Astrocyte (in vitro differentiated cells and primary cell): ENCODE results near the gene MPHOSPH9. TPM values are rescaled to one million over a fixed set of nuclear protein-coding genes. Genes with fewer than 3 reads are reported as not detected.

Source experiments
- DNase-seq: peaks from one replicate; pipeline ENCODE4 v3.0.0-alpha.2; 2010; ENCODE audit warnings: low read depth
- FAIRE-seq: peaks from 2 replicates; lab custom pipeline; 2011; peaks lifted over from hg19 to GRCh38; lab: Jason Lieb, UNC
- H2AFZ ChIP-seq: 2 replicates; pipeline ENCODE4 v1.6.0; 2012; ENCODE audit warnings: low read depth, low read length, inconsistent platforms
- H3K27ac ChIP-seq: 2 replicates; pipeline ENCODE4 v1.5.1; 2011; ENCODE audit warnings: low read depth, low read length, inconsistent platforms
- H3K27me3 ChIP-seq: 2 replicates; pipeline ENCODE4 v1.6.0; 2011; ENCODE audit warnings: low read length, inconsistent platforms; ENCODE audit not compliant: insufficient read depth
- H3K36me3 ChIP-seq: 2 replicates; pipeline ENCODE4 v1.5.1; 2011; ENCODE audit warnings: low read length, inconsistent platforms; ENCODE audit not compliant: insufficient read depth
- H3K4me1 ChIP-seq: 2 replicates; pipeline ENCODE4 v1.5.1; 2011; ENCODE audit warnings: low read length, inconsistent platforms; ENCODE audit not compliant: insufficient read depth
- H3K4me2 ChIP-seq: 2 replicates; pipeline ENCODE4 v1.6.0; 2012; ENCODE audit warnings: low read length, inconsistent platforms
- H3K4me3 ChIP-seq: 2 replicates; pipeline ENCODE4 v1.5.1; 2011; ENCODE audit warnings: low read depth, mild to moderate bottlenecking, low read length, inconsistent platforms; ENCODE audit not compliant: insufficient read depth
- H3K79me2 ChIP-seq: 2 replicates; pipeline ENCODE4 v1.6.0; 2012; ENCODE audit warnings: mild to moderate bottlenecking, low read length, inconsistent platforms; ENCODE audit not compliant: insufficient read depth
- H3K9ac ChIP-seq: 2 replicates; pipeline ENCODE4 v1.6.0; 2012; ENCODE audit warnings: mild to moderate bottlenecking, low read length, inconsistent platforms
- H3K9me3 ChIP-seq: 2 replicates; pipeline ENCODE4 v1.5.1; 2012; ENCODE audit warnings: low read depth, mild to moderate bottlenecking, low read length, inconsistent platforms; ENCODE audit not compliant: insufficient read depth
- H4K20me1 ChIP-seq: 2 replicates; pipeline ENCODE4 v1.6.0; 2012; ENCODE audit warnings: low read length, inconsistent platforms; ENCODE audit not compliant: insufficient read depth
- H3K27ac Mint-ChIP-seq: one replicate; pipeline ENCODE4 v1.8.0; 2021; ENCODE audit warnings: mild to moderate bottlenecking, mixed read lengths; ENCODE audit not compliant: unreplicated experiment
- H3K27me3 Mint-ChIP-seq: one replicate; pipeline ENCODE4 v1.8.0; 2021; ENCODE audit warnings: low read depth, mixed read lengths; ENCODE audit not compliant: unreplicated experiment
- H3K36me3 Mint-ChIP-seq: one replicate; pipeline ENCODE4 v1.8.0; 2021; ENCODE audit warnings: low read depth, mixed read lengths; ENCODE audit not compliant: unreplicated experiment
- H3K4me1 Mint-ChIP-seq: one replicate; pipeline ENCODE4 v1.8.0; 2021; ENCODE audit warnings: low read depth, mixed read lengths; ENCODE audit not compliant: unreplicated experiment
- H3K4me3 Mint-ChIP-seq: one replicate; pipeline ENCODE4 v1.8.0; 2021; ENCODE audit warnings: mild to moderate bottlenecking, moderate library complexity, mixed read lengths; ENCODE audit not compliant: unreplicated experiment
- H3K9me3 Mint-ChIP-seq: one replicate; pipeline ENCODE4 v1.8.0; 2021; ENCODE audit warnings: mild to moderate bottlenecking, mixed read lengths; ENCODE audit not compliant: unreplicated experiment
- EZH2 ChIP-seq: IDR thresholded peaks from 2 replicates; pipeline ENCODE4 v1.6.1; 2012; ENCODE audit warnings: mild to moderate bottlenecking, low read length, inconsistent platforms; ENCODE audit not compliant: insufficient read depth
- total RNA-seq: library from RNA; stranded (reverse); gene quantifications from 2 replicates; pipeline ENCODE4 v1.2.1, GENCODE V29; 2021
- TF ChIP-seq, protein P1 (sequence below): IDR thresholded peaks from 2 replicates; pipeline ENCODE4 v1.5.1; 2011; ENCODE audit warnings: low read depth, mild to moderate bottlenecking, inconsistent platforms, low read length, moderate library complexity; ENCODE audit not compliant: insufficient read depth

The MPHOSPH9 gene
- total RNA-seq, 1 donor from 2014 or later: 24.9 TPM

DNA sequence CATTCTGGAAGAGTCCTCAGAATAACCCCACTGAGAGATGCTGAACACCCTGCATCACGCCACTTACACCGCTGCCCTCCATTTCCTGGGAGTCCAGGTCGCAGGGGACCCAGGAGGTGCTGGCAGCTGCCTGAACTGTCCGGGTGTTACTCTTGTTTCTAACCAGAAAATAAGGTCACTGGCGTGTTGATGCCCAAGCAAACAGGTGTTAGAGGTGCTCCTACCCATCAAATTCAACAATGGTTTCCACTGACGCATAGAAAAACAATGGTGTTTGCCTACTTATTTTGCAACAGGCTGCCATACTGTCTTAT lies 105.8 kb downstream of the MPHOSPH9 start:
- Mint-ChIP-seq H3K9me3 (no peaks in the 10 kb centered on the region), H3K27me3 (no peaks in the 10 kb centered on the region), H3K4me3 (no peak overlapping the region), H3K27ac (peak overlapping the region; percentile 99), H3K4me1 (peaks cover 38% of the 10 kb centered on the region), H3K36me3 (peaks cover 3% of the 10 kb centered on the region)
- Histone ChIP-seq H4K20me1 (no peaks in the 10 kb centered on the region), H3K4me3 (no peak overlapping the region), H3K9ac (peak overlapping the region; percentile 11), H3K4me1 (peaks cover 13% of the 10 kb centered on the region), H3K27ac (peak overlapping the region; percentile 77), H3K36me3 (no peaks in the 10 kb centered on the region), H3K79me2 (peaks cover 3% of the 10 kb centered on the region), H2AFZ (no peak overlapping the region), H3K4me2 (peak overlapping the region; percentile 82), H3K27me3 (no peaks in the 10 kb centered on the region), H3K9me3 (no peaks in the 10 kb centered on the region)
- TF ChIP-seq, protein P1, sequence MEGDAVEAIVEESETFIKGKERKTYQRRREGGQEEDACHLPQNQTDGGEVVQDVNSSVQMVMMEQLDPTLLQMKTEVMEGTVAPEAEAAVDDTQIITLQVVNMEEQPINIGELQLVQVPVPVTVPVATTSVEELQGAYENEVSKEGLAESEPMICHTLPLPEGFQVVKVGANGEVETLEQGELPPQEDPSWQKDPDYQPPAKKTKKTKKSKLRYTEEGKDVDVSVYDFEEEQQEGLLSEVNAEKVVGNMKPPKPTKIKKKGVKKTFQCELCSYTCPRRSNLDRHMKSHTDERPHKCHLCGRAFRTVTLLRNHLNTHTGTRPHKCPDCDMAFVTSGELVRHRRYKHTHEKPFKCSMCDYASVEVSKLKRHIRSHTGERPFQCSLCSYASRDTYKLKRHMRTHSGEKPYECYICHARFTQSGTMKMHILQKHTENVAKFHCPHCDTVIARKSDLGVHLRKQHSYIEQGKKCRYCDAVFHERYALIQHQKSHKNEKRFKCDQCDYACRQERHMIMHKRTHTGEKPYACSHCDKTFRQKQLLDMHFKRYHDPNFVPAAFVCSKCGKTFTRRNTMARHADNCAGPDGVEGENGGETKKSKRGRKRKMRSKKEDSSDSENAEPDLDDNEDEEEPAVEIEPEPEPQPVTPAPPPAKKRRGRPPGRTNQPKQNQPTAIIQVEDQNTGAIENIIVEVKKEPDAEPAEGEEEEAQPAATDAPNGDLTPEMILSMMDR: no peak
- no peak for TF ChIP-seq EZH2
- DNase-seq: no peak
- FAIRE-seq: no peak

DNA sequence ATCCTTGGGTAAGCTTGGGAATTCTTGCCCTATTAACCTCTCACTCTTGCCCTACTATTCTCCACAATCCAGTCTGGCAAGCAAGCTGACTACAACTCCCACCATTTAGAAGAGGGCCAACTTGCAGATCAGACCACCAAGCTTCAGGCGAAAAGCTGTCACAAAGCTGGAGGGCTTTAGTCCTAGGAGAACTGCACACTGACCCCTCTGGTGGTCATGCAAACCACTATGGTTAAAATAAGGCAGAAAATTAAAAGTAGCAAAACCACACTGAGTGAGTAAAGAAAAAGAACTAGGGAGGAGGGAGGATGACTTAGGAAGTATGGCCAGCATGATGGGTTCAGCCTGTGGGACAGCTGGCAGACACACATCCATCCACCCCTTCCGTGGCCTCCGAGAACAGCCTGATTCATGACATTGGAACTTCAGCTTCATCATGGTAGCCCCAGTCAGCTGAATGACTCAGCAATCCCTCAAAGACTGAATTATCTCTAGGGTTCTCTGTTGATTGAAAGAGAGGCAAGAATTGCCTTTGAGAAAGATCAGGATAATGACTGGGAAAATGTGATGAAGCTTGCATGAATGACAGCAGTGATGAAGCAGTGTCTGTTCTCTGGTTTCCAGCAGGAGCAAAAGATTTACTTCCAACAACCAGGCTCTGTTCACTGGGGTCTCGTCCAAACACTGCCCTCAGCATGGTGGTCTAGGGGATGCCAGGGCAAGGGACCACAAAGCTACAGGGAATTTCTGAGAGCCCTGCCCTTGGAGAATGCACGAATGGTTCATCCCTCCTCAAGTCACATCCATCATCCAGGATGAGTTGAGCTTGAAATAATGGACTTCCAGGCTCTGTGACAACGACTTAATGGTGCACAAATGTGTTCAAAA lies 106.4 kb downstream of the MPHOSPH9 start:
- H3K27ac ChIP-seq: peak overlapping the region; percentile 77
- H3K9me3 Mint-ChIP-seq: no peaks in the 10 kb centered on the region
- H3K4me1 Mint-ChIP-seq: peaks cover 37% of the 10 kb centered on the region
- no peaks in the 10 kb centered on the region for H3K27me3 ChIP-seq
- no peak overlapping the region for H2AFZ ChIP-seq
- H3K27me3 Mint-ChIP-seq: no peaks in the 10 kb centered on the region
- H3K36me3 ChIP-seq: no peaks in the 10 kb centered on the region
- no peaks in the 10 kb centered on the region for H4K20me1 ChIP-seq
- peaks cover 3% of the 10 kb centered on the region for H3K79me2 ChIP-seq
- peak overlapping the region; percentile 82 for H3K4me2 ChIP-seq
- peak; percentile 99 for DNase-seq
- FAIRE-seq: peak; percentile 92
- H3K9ac ChIP-seq: peak overlapping the region; percentile 38
- peaks cover 3% of the 10 kb centered on the region for H3K36me3 Mint-ChIP-seq
- H3K27ac Mint-ChIP-seq: peak overlapping the region; percentile 99
- TF ChIP-seq, protein P1: peak; percentile 42
- no peak for TF ChIP-seq EZH2
- H3K9me3 ChIP-seq: no peaks in the 10 kb centered on the region
- H3K4me3 ChIP-seq: peak overlapping the region; percentile 22
- peak overlapping the region; percentile 47 for H3K4me3 Mint-ChIP-seq
- H3K4me1 ChIP-seq: peaks cover 13% of the 10 kb centered on the region

DNA sequence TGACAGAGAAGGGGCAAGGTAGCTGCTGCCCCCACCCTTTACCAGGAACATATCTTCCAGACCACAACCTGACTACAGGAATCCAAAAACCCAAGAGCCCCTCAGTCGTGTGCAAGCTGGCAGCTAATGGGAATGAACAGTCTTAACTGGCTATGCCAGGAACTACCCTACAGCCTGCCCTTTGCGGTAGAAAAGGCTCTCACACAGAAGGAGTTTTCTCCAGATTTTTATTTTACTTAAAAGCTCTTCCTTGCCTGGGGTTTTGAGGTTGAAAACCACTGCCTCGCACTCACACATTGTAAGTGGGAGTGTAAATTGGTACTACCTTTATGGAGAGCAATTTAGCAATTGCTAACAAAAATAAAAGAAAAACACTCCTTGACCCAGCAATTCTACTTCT lies 110.3 kb downstream of the MPHOSPH9 start:
- Histone ChIP-seq H3K27me3 (no peaks in the 10 kb centered on the region), H3K4me3 (no peak overlapping the region), H4K20me1 (peaks cover 13% of the 10 kb centered on the region), H3K79me2 (peaks cover 3% of the 10 kb centered on the region), H3K9me3 (no peaks in the 10 kb centered on the region), H3K36me3 (no peaks in the 10 kb centered on the region), H3K27ac (no peak overlapping the region), H3K4me2 (no peak overlapping the region), H3K9ac (no peak overlapping the region), H2AFZ (no peak overlapping the region), H3K4me1 (peaks cover 13% of the 10 kb centered on the region)
- H3K27ac Mint-ChIP-seq: no peak overlapping the region
- H3K4me1 Mint-ChIP-seq: peaks cover 26% of the 10 kb centered on the region
- no peak overlapping the region for H3K4me3 Mint-ChIP-seq
- no peak for TF ChIP-seq EZH2
- TF ChIP-seq, protein P1: no peak
- peaks cover 6% of the 10 kb centered on the region for H3K36me3 Mint-ChIP-seq
- FAIRE-seq (no peak), DNase-seq (no peak)
- no peaks in the 10 kb centered on the region for H3K9me3 Mint-ChIP-seq
- no peaks in the 10 kb centered on the region for H3K27me3 Mint-ChIP-seq
